BLaER1 treated with 17β-estradiol and CSF1 and Interleukin-3, amounts not matched to agents 10 nM and 100 nM (cell line): ENCODE results near the gene SATB1.
A peak's percentile ranks its signal among the peaks of the same experiment; 100 is the strongest.
"Not testable (repeated sequence)": the region's sequence is repeated elsewhere in the genome, so short reads cannot be mapped to it uniquely, and the experiment has no call there.

ENCODE experiments used
- H3K27ac ChIP-seq, 11 experiments: shearing (Covaris generic); formaldehyde crosslinking; 2 replicates each; pipeline ENCODE4 v1.8.1; 2022
- H3K27me3 ChIP-seq, 11 experiments: shearing (Covaris generic); formaldehyde crosslinking; 2 replicates each; pipeline ENCODE4 v1.8.1; 2022
- H3K36me3 ChIP-seq, 11 experiments: shearing (Covaris generic); formaldehyde crosslinking; 2 replicates each; pipeline ENCODE4 v1.8.1; 2022
- H3K4me1 ChIP-seq, 10 experiments: shearing (Covaris generic); formaldehyde crosslinking; 2 replicates each; pipeline ENCODE4 v1.8.1; 2022
- H3K4me2 ChIP-seq, 11 experiments: shearing (Covaris generic); formaldehyde crosslinking; 2 replicates each; pipeline ENCODE4 v1.8.1; 2022
- H3K4me3 ChIP-seq, 10 experiments: shearing (Covaris generic); formaldehyde crosslinking; 2 replicates each; pipeline ENCODE4 v1.8.1; 2022
- H3K9ac ChIP-seq, 11 experiments: shearing (Covaris generic); formaldehyde crosslinking; 2 replicates each; pipeline ENCODE4 v1.8.1; 2022
- H3K9me3 ChIP-seq, 11 experiments: shearing (Covaris generic); formaldehyde crosslinking; replicated peaks in 1 of 11; 2 replicates each; pipeline ENCODE4 v1.8.1; 2022
- H4K20me1 ChIP-seq, 11 experiments: shearing (Covaris generic); formaldehyde crosslinking; 2 replicates each; pipeline ENCODE4 v1.8.1; 2022
- Cebpa-rat ChIP-seq, 11 experiments: shearing (Covaris generic); IDR thresholded peaks; 2 replicates each; pipeline ENCODE4 v1.8.1; 2022

The SATB1 gene

GRCh38 chr3:18424729-18425640 is at the start of gene SATB1:
SATB1 (minus strand) TSS chr3:18425339; CDS start chr3:18420967, 4,372 bp downstream.
- Histone ChIP-seq H3K9me3 (no peaks in the 10 kb centered on the region), H3K4me2 (peak within 1 kb of the TSS; percentile 84 to 97 (median 93)), H4K20me1 (peaks cover 0 to 64% (median 37%) of the 10 kb centered on the region in 11 experiments; a peak in 13 of 22 replicates), H3K9ac (peak within 1 kb of the TSS; percentile 94 to 98 (median 96)), H3K4me3 (peak within 1 kb of the TSS; percentile 75 to 94 (median 88)), H3K27me3 (no peaks in the 10 kb centered on the region), H3K27ac (peak within 1 kb of the TSS; percentile 91 to 98 (median 95)), H3K36me3 (peaks cover 7 to 15% (median 11%) of the 10 kb centered on the region in 11 experiments; a peak in 21 of 22 replicates), H3K4me1 (peaks cover 7 to 34% (median 27%) of the 10 kb centered on the region in 10 experiments)
- no peak for TF ChIP-seq Cebpa-rat (IDR thresholded peaks at IDR 0.05)

- peaks cover 0 to 51% (median 17%) of the 10 kb centered on the region in 11 experiments; a peak in 15 of 22 replicates for H3K36me3 ChIP-seq
- no peaks in the 10 kb centered on the region for H3K27me3 ChIP-seq
- no peak for TF ChIP-seq Cebpa-rat (IDR thresholded peaks at IDR 0.05)
- H3K4me1 ChIP-seq, result peaks cover 0 to 5% (median 0%) of the 10 kb centered on the region in 10 experiments; a peak in 1 of 20 replicates
- H3K9me3 ChIP-seq, result peaks cover 0 to 7% (median 0%) of the 10 kb centered on the region in 11 experiments; a peak in 1 of 22 replicates
- H3K4me2 ChIP-seq, result no peak overlapping the region
- H3K27ac ChIP-seq, result no peak overlapping the region
- no peaks in the 10 kb centered on the region for H4K20me1 ChIP-seq
- no peak overlapping the region for H3K9ac ChIP-seq
- no peak overlapping the region for H3K4me3 ChIP-seq
Observed at GRCh38 chr3:18474202-18474601, 49.1 kb upstream of the SATB1 start.

- no peak overlapping the region for H3K27ac ChIP-seq
- no peak overlapping the region for H3K4me2 ChIP-seq
- H3K27me3 ChIP-seq, result no peaks in the 10 kb centered on the region
- H3K4me3 ChIP-seq, result no peak overlapping the region
- peaks cover 0 to 5% (median 0%) of the 10 kb centered on the region in 10 experiments; a peak in 1 of 20 replicates for H3K4me1 ChIP-seq
- TF ChIP-seq Cebpa-rat (IDR thresholded peaks at IDR 0.05), result no peak
- no peak overlapping the region for H3K9ac ChIP-seq
- H3K36me3 ChIP-seq, result peaks cover 23 to 84% (median 49%) of the 10 kb centered on the region in 11 experiments
- H3K9me3 ChIP-seq, result peaks cover 0 to 4% (median 0%) of the 10 kb centered on the region in 11 experiments; a peak in 1 of 22 replicates
- no peaks in the 10 kb centered on the region for H4K20me1 ChIP-seq
Observed at GRCh38 chr3:18469775-18470174, 44.6 kb upstream of the SATB1 start.

- TF ChIP-seq Cebpa-rat (IDR thresholded peaks at IDR 0.05), result no peak
- no peak overlapping the region for H3K4me2 ChIP-seq
- H3K4me1 ChIP-seq, result no peaks in the 10 kb centered on the region
- H3K9ac ChIP-seq, result no peak overlapping the region
- no peaks in the 10 kb centered on the region for H3K27me3 ChIP-seq
- peaks cover 24 to 89% (median 65%) of the 10 kb centered on the region in 11 experiments for H3K36me3 ChIP-seq
- H3K4me3 ChIP-seq, result no peak overlapping the region
- H4K20me1 ChIP-seq, result no peaks in the 10 kb centered on the region
- H3K27ac ChIP-seq, result no peak overlapping the region
- H3K9me3 ChIP-seq, result peaks cover 4 to 19% (median 12%) of the 10 kb centered on the region in 11 experiments; a peak in 16 of 22 replicates
Observed at GRCh38 chr3:18466136-18466535, 41.0 kb upstream of the SATB1 start.

- no peak overlapping the region for H3K4me3 ChIP-seq
- H3K36me3 ChIP-seq, result peaks cover 3 to 60% (median 32%) of the 10 kb centered on the region in 11 experiments; a peak in 17 of 22 replicates
- TF ChIP-seq Cebpa-rat (IDR thresholded peaks at IDR 0.05), result no peak
- no peaks in the 10 kb centered on the region for H4K20me1 ChIP-seq
- H3K27me3 ChIP-seq, result no peaks in the 10 kb centered on the region
- no peak overlapping the region for H3K27ac ChIP-seq
- peaks cover 15 to 72% (median 51%) of the 10 kb centered on the region in 11 experiments for H3K9me3 ChIP-seq
- H3K4me1 ChIP-seq, result no peaks in the 10 kb centered on the region
- no peak overlapping the region for H3K9ac ChIP-seq
- no peak overlapping the region for H3K4me2 ChIP-seq
Observed at GRCh38 chr3:18454766-18455165, 29.6 kb upstream of the SATB1 start.

GRCh38 chr3:18449618-18450017 is 24.5 kb upstream of the SATB1 start:
- not testable (repeated sequence) for H3K27me3 ChIP-seq, H3K4me2 ChIP-seq, H3K9ac ChIP-seq, H3K27ac ChIP-seq
- H3K4me3 ChIP-seq, result 0 out of 20 replicates have a peak overlapping the region, but pooled peaks of 1 of the 10 experiments have one; percentile 21
- peaks cover 0 to 11% (median 0%) of the 10 kb centered on the region in 11 experiments; a peak in 3 of 22 replicates for H4K20me1 ChIP-seq
- H3K4me1 ChIP-seq, result peaks cover 17 to 23% (median 21%) of the 10 kb centered on the region in 10 experiments
- H3K9me3 ChIP-seq, result peaks cover 24 to 60% (median 46%) of the 10 kb centered on the region in 11 experiments
- H3K36me3 ChIP-seq, result peaks cover 12 to 66% (median 42%) of the 10 kb centered on the region in 11 experiments; a peak in 21 of 22 replicates

GRCh38 chr3:18447720-18448119 is 22.6 kb upstream of the SATB1 start:
- H3K4me1 ChIP-seq, result peaks cover 19 to 33% (median 28%) of the 10 kb centered on the region in 10 experiments
- H3K4me3 ChIP-seq, result no peak overlapping the region; a peak in 2 of 20 replicates
- H3K36me3 ChIP-seq, result peaks cover 9 to 49% (median 24%) of the 10 kb centered on the region in 11 experiments; a peak in 21 of 22 replicates
- peaks cover 9 to 18% (median 16%) of the 10 kb centered on the region in 11 experiments; a peak in 18 of 22 replicates for H3K27me3 ChIP-seq
- no peak overlapping the region for H3K9ac ChIP-seq
- peaks cover 17 to 42% (median 33%) of the 10 kb centered on the region in 11 experiments for H3K9me3 ChIP-seq
- peaks cover 0 to 27% (median 4%) of the 10 kb centered on the region in 11 experiments; a peak in 7 of 22 replicates for H4K20me1 ChIP-seq
- no peak for TF ChIP-seq Cebpa-rat (IDR thresholded peaks at IDR 0.05)
- no peak overlapping the region for H3K27ac ChIP-seq
- peak overlapping the region in 9 of 11 experiments; percentile 83 to 98 (median 91); a peak in 13 of 22 replicates for H3K4me2 ChIP-seq

GRCh38 chr3:18446149-18446825 is 21.1 kb upstream of the SATB1 start:
- Histone ChIP-seq H3K27me3 (peaks cover 9 to 19% (median 18%) of the 10 kb centered on the region in 11 experiments; a peak in 18 of 22 replicates), H4K20me1 (peaks cover 0 to 38% (median 9%) of the 10 kb centered on the region in 11 experiments; a peak in 11 of 22 replicates), H3K9ac (peak overlapping the region; percentile 82 to 96 (median 89)), H3K36me3 (peaks cover 9 to 36% (median 23%) of the 10 kb centered on the region in 11 experiments; a peak in 21 of 22 replicates), H3K27ac (peak overlapping the region in 9 of 11 experiments; percentile 81 to 95 (median 89); a peak in 18 of 22 replicates), H3K4me2 (peak overlapping the region; percentile 83 to 98 (median 91)), H3K9me3 (peaks cover 17 to 38% (median 33%) of the 10 kb centered on the region in 11 experiments), H3K4me1 (peaks cover 27 to 41% (median 34%) of the 10 kb centered on the region in 10 experiments), H3K4me3 (peak overlapping the region; percentile 82 to 95 (median 90))
- no peak for TF ChIP-seq Cebpa-rat (IDR thresholded peaks at IDR 0.05)
